ENCODE results near the gene MSH5.
A peak's percentile ranks its signal among the peaks of the same experiment; 100 is the strongest.
"Not testable (repeated sequence)": the region's sequence is repeated elsewhere in the genome, so short reads cannot be mapped to it uniquely, and the experiment has no call there.

MSH5 gene

GRCh38 chr6:31792761-31793171 is 53.0 kb downstream of the MSH5 start:
- TF ChIP-seq CTCF (conservative IDR thresholded peaks at IDR 0.05; ENCODE audit: low read length) (no peak), EZH2phosphoT487 (IDR thresholded peaks at IDR 0.05; ENCODE audit: borderline replicate concordance) (no peak)
- peaks cover 42% of the 10 kb centered on the region for H3K79me2 ChIP-seq (ENCODE audit: insufficient read depth, low read length)
- H3K36me3 ChIP-seq (ENCODE audit: insufficient read depth, low read length): peaks cover 8% of the 10 kb centered on the region
- peaks cover 42% of the 10 kb centered on the region for H3K4me1 ChIP-seq (ENCODE audit: insufficient read depth, low read length, poor library complexity, severe bottlenecking)
- peak overlapping the region; percentile 96 for H3K9ac ChIP-seq (ENCODE audit: low read depth, low read length, poor library complexity, severe bottlenecking)
- no peaks in the 10 kb centered on the region for H3K9me2 ChIP-seq (replicated peaks; ENCODE audit: low read depth, low read length)
- H3K4me3 ChIP-seq (ENCODE audit: low read length, poor library complexity, severe bottlenecking): peak overlapping the region; percentile 100
- peak overlapping the region; percentile 90 for H3K4me2 ChIP-seq (ENCODE audit: low read depth, low read length, poor library complexity, severe bottlenecking)
- peaks cover 19% of the 10 kb centered on the region for H4K20me1 ChIP-seq (ENCODE audit: insufficient read depth, low read length, poor library complexity, severe bottlenecking)
- H3K27me3 ChIP-seq (ENCODE audit: insufficient read depth, low read length, poor library complexity, severe bottlenecking): peaks cover 7% of the 10 kb centered on the region
- no peak overlapping the region for H2AFZ ChIP-seq (ENCODE audit: low read length)
- H3K9me3 ChIP-seq (ENCODE audit: insufficient read depth, low read depth, low read length): no peaks in the 10 kb centered on the region
- peaks cover 6% of the 10 kb centered on the region; the same call in 1 of the 2 replicates for H3F3A ChIP-seq (ENCODE audit: low read depth)

- Histone ChIP-seq H3K4me2 (ENCODE audit: low read depth, low read length, poor library complexity, severe bottlenecking) (peak overlapping the region; percentile 90), H3K4me3 (ENCODE audit: low read length, poor library complexity, severe bottlenecking) (peak overlapping the region; percentile 100), H3K9ac (ENCODE audit: low read depth, low read length, poor library complexity, severe bottlenecking) (peak overlapping the region; percentile 96), H4K20me1 (ENCODE audit: insufficient read depth, low read length, poor library complexity, severe bottlenecking) (peaks cover 19% of the 10 kb centered on the region), H3K79me2 (ENCODE audit: insufficient read depth, low read length) (peaks cover 43% of the 10 kb centered on the region), H3K4me1 (ENCODE audit: insufficient read depth, low read length, poor library complexity, severe bottlenecking) (peaks cover 49% of the 10 kb centered on the region)
- not testable (repeated sequence) for H3F3A ChIP-seq (ENCODE audit: low read depth); H3K36me3 ChIP-seq (ENCODE audit: insufficient read depth, low read length); H3K27me3 ChIP-seq (ENCODE audit: insufficient read depth, low read length, poor library complexity, severe bottlenecking); H3K9me2 ChIP-seq (replicated peaks; ENCODE audit: low read depth, low read length); H2AFZ ChIP-seq (ENCODE audit: low read length); H3K9me3 ChIP-seq (ENCODE audit: insufficient read depth, low read depth, low read length)
These were observed 54.1 kb downstream of the MSH5 start for GRCh38 chr6:31793927-31794245.

- Histone ChIP-seq H4K20me1 (ENCODE audit: insufficient read depth, low read length, poor library complexity, severe bottlenecking) (peaks cover 19% of the 10 kb centered on the region), H3K79me2 (ENCODE audit: insufficient read depth, low read length) (peaks cover 47% of the 10 kb centered on the region), H3K4me2 (ENCODE audit: low read depth, low read length, poor library complexity, severe bottlenecking) (peak overlapping the region; percentile 90), H3K4me3 (ENCODE audit: low read length, poor library complexity, severe bottlenecking) (peak overlapping the region; percentile 100), H2AFZ (ENCODE audit: low read length) (no peak overlapping the region), H3K27me3 (ENCODE audit: insufficient read depth, low read length, poor library complexity, severe bottlenecking) (peaks cover 7% of the 10 kb centered on the region), H3K36me3 (ENCODE audit: insufficient read depth, low read length) (peaks cover 6% of the 10 kb centered on the region), H3K9ac (ENCODE audit: low read depth, low read length, poor library complexity, severe bottlenecking) (peak overlapping the region; percentile 96), H3K9me3 (ENCODE audit: insufficient read depth, low read depth, low read length) (no peaks in the 10 kb centered on the region), H3K4me1 (ENCODE audit: insufficient read depth, low read length, poor library complexity, severe bottlenecking) (peaks cover 49% of the 10 kb centered on the region), H3F3A (ENCODE audit: low read depth) (peaks cover 9% of the 10 kb centered on the region; the same call in 1 of the 2 replicates), H3K9me2 (replicated peaks; ENCODE audit: low read depth, low read length) (no peaks in the 10 kb centered on the region)
- no peak for TF ChIP-seq EZH2phosphoT487 (IDR thresholded peaks at IDR 0.05; ENCODE audit: borderline replicate concordance)
- no peak for TF ChIP-seq CTCF (conservative IDR thresholded peaks at IDR 0.05; ENCODE audit: low read length)
These were observed 54.6 kb downstream of the MSH5 start for GRCh38 chr6:31794294-31794865.

Measured in Loucy (cell line).